Muscle of back (tissue), 11 donors: ENCODE results near the gene HUWE1. TPM values are rescaled to one million over a fixed set of nuclear protein-coding genes. Genes with fewer than 3 reads are reported as not detected.
"Not testable (repeated sequence)": the region's sequence is repeated elsewhere in the genome, so short reads cannot be mapped to it uniquely, and the experiment has no call there.

Experiments
- DNase-seq, 3 donors: peaks; one replicate each; pipeline versions ENCODE4 v3.0.0 to v3.0.0-alpha.2; 2013
- polyA plus RNA-seq, 10 donors: library from polyadenylated mRNA; unstranded; fragments of 120-200 nt; gene quantifications; one replicate each; pipeline ENCODE4 v1.2.1, GENCODE V29; 2013; ENCODE audit not compliant: insufficient read length in 10 of 10

HUWE1 gene
- polyA plus RNA-seq, 10 donors: 70.7 to 93.8 (median 83.4) TPM

GRCh38 chrX:53538781-53539180 lies 147.7 kb downstream of the HUWE1 start:
- DNase-seq: no peak

GRCh38 chrX:53531255-53531966 lies 155.1 kb downstream of the HUWE1 start:
- not testable (repeated sequence) for DNase-seq

- no peak for DNase-seq
Observed at GRCh38 chrX:53526999-53527398, 159.5 kb downstream of the HUWE1 start.

GRCh38 chrX:53511322-53511721 lies 175.2 kb downstream of the HUWE1 start:
- no peak for DNase-seq

- not testable (repeated sequence) for DNase-seq
Observed at GRCh38 chrX:53504035-53504434, 182.5 kb downstream of the HUWE1 start.

GRCh38 chrX:53494436-53494835 lies 192.1 kb downstream of the HUWE1 start:
- peak; percentile 7 to 61 (median 20) for DNase-seq

- no peak for DNase-seq
Observed at GRCh38 chrX:53486285-53486684, 200.2 kb downstream of the HUWE1 start.

- DNase-seq: no peak
Observed at GRCh38 chrX:53483838-53484405, 202.6 kb downstream of the HUWE1 start.

GRCh38 chrX:53483416-53483815 lies 203.1 kb downstream of the HUWE1 start:
- no peak for DNase-seq
